ENCODE measurements around the gene DNAH14.

- no peak for TF ChIP-seq ZNF274 (IDR thresholded peaks at IDR 0.05; ENCODE audit: low read depth, low read length)
- no peak for TF ChIP-seq YY1 (IDR thresholded peaks at IDR 0.05; ENCODE audit: insufficient read depth, insufficient read length)
Measured at GRCh38 chr1:225426395-225427234, 497.1 kb downstream of the DNAH14 start.

All from NT2/D1 (cell line).